GM23338 (cell line): Measurements from ENCODE around the gene NHERF1.

ENCODE experiments used
- CREB1 ChIP-seq: fragments of 250-450 bp; sonication (Bioruptor Pico); IDR thresholded peaks from 2 replicates; pipeline ENCODE4 v1.5.0; 2020; ENCODE audit warnings: low read depth, mild to moderate bottlenecking, moderate library complexity
- EZH2 ChIP-seq: fragments of 200-600 bp; sonication (generic); IDR thresholded peaks from one replicate; pipeline ENCODE4 v1.8.0; 2017; ENCODE audit warnings: antibody characterized with exemption, mild to moderate bottlenecking, low read depth; ENCODE audit not compliant: unreplicated experiment
- EZH2phosphoT487 ChIP-seq: fragments of 200-600 bp; sonication (generic); IDR thresholded peaks from one replicate; pipeline ENCODE4 v1.8.1; 2018; ENCODE audit warnings: antibody characterized with exemption; ENCODE audit not compliant: unreplicated experiment
- JUNB ChIP-seq: IDR thresholded peaks from one replicate; pipeline ENCODE4 v1.6.1; 2016; ENCODE audit warnings: antibody characterized with exemption; ENCODE audit not compliant: unreplicated experiment
- POLR2AphosphoS5 ChIP-seq: IDR thresholded peaks from 2 replicates; pipeline ENCODE4 v1.6.1; 2016; ENCODE audit warnings: antibody characterized with exemption, low read depth
- REST ChIP-seq: IDR thresholded peaks from one replicate; pipeline ENCODE4 v1.6.1; 2018; ENCODE audit warnings: antibody characterized with exemption; ENCODE audit not compliant: unreplicated experiment
- ZNF114 ChIP-seq: fragments of 250-450 bp; sonication (Bioruptor Pico); IDR thresholded peaks from 2 replicates; pipeline ENCODE4 v1.5.0; 2020; ENCODE audit warnings: mild to moderate bottlenecking, moderate library complexity
- ZNF331 ChIP-seq: fragments of 250-450 bp; sonication (Bioruptor Pico); IDR thresholded peaks from 2 replicates; pipeline ENCODE4 v1.5.0; 2020; ENCODE audit warnings: low read depth, mild to moderate bottlenecking, moderate library complexity
- ZNF462 ChIP-seq: fragments of 250-450 bp; sonication (Bioruptor Pico); IDR thresholded peaks from 2 replicates; pipeline ENCODE4 v1.5.0; 2020; ENCODE audit warnings: mild to moderate bottlenecking, moderate library complexity
- TF ChIP-seq, protein P1 (sequence below), 2 experiments: fragments of 200-600 bp in 1 of 2; sonication (generic) in 1 of 2; conservative IDR thresholded peaks; 2 replicates each; pipeline versions ENCODE4 v1.5.1 to v1.6.1; 2016 to 2017; ENCODE audit warnings: antibody characterized with exemption in 2 of 2, low read depth in 2 of 2, mild to moderate bottlenecking in 2 of 2, moderate library complexity in 1 of 2

- TF ChIP-seq EZH2 (no peak), ZNF462 (CRISPR knock-in tag) (no peak), REST (no peak), ZNF331 (CRISPR knock-in tag) (no peak), POLR2AphosphoS5 (no peak), CREB1 (CRISPR knock-in tag) (no peak), JUNB (no peak), EZH2phosphoT487 (no peak), ZNF114 (CRISPR knock-in tag) (no peak)
- TF ChIP-seq, protein P1, sequence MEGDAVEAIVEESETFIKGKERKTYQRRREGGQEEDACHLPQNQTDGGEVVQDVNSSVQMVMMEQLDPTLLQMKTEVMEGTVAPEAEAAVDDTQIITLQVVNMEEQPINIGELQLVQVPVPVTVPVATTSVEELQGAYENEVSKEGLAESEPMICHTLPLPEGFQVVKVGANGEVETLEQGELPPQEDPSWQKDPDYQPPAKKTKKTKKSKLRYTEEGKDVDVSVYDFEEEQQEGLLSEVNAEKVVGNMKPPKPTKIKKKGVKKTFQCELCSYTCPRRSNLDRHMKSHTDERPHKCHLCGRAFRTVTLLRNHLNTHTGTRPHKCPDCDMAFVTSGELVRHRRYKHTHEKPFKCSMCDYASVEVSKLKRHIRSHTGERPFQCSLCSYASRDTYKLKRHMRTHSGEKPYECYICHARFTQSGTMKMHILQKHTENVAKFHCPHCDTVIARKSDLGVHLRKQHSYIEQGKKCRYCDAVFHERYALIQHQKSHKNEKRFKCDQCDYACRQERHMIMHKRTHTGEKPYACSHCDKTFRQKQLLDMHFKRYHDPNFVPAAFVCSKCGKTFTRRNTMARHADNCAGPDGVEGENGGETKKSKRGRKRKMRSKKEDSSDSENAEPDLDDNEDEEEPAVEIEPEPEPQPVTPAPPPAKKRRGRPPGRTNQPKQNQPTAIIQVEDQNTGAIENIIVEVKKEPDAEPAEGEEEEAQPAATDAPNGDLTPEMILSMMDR (conservative IDR thresholded peaks at IDR 0.05; ENCODE audit: low read depth in 2 of 2): no peak
Observed at GRCh38 chr17:74808714-74809430, 60.4 kb downstream of the NHERF1 start.
